22Rv1 (cell line): ENCODE data around the gene GFAP.

Source experiments
- ZFX ChIP-seq: fragments of 450-650 bp; IDR thresholded peaks from 2 replicates; pipeline ENCODE4 v1.6.1; 2017; ENCODE audit warnings: antibody characterized with exemption, borderline replicate concordance
- TF ChIP-seq, protein P1 (sequence below): fragments of 450-650 bp; IDR thresholded peaks from 2 replicates; pipeline ENCODE4 v1.5.1; 2017; ENCODE audit warnings: mild to moderate bottlenecking

DNA sequence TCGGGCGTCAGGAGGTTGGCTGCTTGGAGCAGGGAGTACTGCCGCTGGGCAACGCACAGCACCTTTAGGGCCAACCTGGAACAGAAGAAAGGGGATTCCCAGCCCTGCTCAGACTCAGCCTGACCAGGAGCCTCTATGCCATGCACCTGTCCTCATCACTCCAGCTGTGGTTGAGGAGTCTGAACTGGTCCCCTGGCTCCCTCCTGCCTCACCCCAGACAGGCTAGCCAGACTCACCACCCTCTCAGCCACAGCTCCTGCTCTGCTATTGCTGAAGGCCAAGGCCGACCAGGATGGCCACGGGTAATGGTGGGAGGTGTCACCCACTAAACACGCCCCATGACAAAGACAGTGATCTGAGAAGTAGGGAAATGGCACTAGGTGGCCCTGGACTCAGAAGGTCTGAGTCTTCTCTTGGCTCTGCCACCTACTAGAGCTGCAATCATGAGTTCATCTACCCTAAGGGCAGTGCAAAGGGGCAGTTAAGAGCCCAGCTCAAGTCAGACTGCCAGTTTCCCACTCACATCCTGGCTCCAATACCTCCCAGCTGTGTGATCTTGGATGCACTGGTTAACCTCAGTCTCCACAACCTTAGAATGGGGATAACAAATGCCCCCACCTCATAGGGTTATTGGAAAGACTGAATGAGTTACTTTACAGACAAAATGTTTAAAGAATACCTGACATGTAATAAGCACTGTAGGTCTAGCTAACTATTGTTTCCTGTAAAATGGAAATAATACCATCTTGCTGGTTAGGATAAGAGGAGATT, 13.8 kb upstream of the GFAP start:
- TF ChIP-seq, protein P1, sequence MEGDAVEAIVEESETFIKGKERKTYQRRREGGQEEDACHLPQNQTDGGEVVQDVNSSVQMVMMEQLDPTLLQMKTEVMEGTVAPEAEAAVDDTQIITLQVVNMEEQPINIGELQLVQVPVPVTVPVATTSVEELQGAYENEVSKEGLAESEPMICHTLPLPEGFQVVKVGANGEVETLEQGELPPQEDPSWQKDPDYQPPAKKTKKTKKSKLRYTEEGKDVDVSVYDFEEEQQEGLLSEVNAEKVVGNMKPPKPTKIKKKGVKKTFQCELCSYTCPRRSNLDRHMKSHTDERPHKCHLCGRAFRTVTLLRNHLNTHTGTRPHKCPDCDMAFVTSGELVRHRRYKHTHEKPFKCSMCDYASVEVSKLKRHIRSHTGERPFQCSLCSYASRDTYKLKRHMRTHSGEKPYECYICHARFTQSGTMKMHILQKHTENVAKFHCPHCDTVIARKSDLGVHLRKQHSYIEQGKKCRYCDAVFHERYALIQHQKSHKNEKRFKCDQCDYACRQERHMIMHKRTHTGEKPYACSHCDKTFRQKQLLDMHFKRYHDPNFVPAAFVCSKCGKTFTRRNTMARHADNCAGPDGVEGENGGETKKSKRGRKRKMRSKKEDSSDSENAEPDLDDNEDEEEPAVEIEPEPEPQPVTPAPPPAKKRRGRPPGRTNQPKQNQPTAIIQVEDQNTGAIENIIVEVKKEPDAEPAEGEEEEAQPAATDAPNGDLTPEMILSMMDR: no peak
- no peak for TF ChIP-seq ZFX
